Fibroblast of lung (primary cell): ENCODE results near the gene PKP1. TPM values are rescaled to one million over a fixed set of nuclear protein-coding genes. Genes with fewer than 3 reads are reported as not detected.

Experiments used
- DNase-seq, 2 donors: peaks; one replicate each; pipeline versions ENCODE4 v3.0.0 to v3.0.0-alpha.2; 2010; ENCODE audit warnings: low read depth in 2 of 2
- H2AFZ ChIP-seq: 2 replicates; pipeline ENCODE4 v1.5.1; 2012; ENCODE audit warnings: low read length, control low read depth, inconsistent platforms
- H3K27ac ChIP-seq: 2 replicates; pipeline ENCODE4 v1.5.1; 2011; ENCODE audit warnings: low read length, control low read depth; ENCODE audit not compliant: insufficient read depth
- H3K27me3 ChIP-seq: 2 replicates; pipeline ENCODE4 v1.5.1; 2011; ENCODE audit warnings: mild to moderate bottlenecking, low read length; ENCODE audit not compliant: control insufficient read depth, insufficient read depth
- H3K36me3 ChIP-seq: 2 replicates; pipeline ENCODE4 v1.5.1; 2011; ENCODE audit warnings: low read length; ENCODE audit not compliant: control insufficient read depth, insufficient read depth
- H3K4me1 ChIP-seq: 2 replicates; pipeline ENCODE4 v1.5.1; 2011; ENCODE audit warnings: low read length; ENCODE audit not compliant: control insufficient read depth, insufficient read depth; ENCODE audit errors: extremely low read depth
- H3K4me2 ChIP-seq: 2 replicates; pipeline ENCODE4 v1.5.1; 2011; ENCODE audit warnings: low read length, control low read depth; ENCODE audit not compliant: insufficient read depth; ENCODE audit errors: extremely low read depth
- H3K4me3 ChIP-seq, 4 experiments: fragments of 200-600 bp in 1 of 4; sonication (generic) in 1 of 4; replicated peaks in 1 of 4; 2 replicates each; pipeline ENCODE4 v1.5.1; 2011 to 2016; ENCODE audit warnings: low read length in 4 of 4, low read depth in 3 of 4, mild to moderate bottlenecking in 3 of 4, control low read depth in 2 of 4, inconsistent platforms in 1 of 4, mixed read lengths in 1 of 4; ENCODE audit not compliant: insufficient read depth in 1 of 4; ENCODE audit errors: control extremely low read depth in 1 of 4
- H3K79me2 ChIP-seq: 2 replicates; pipeline ENCODE4 v1.5.1; 2012; ENCODE audit warnings: mild to moderate bottlenecking, low read length, inconsistent platforms; ENCODE audit not compliant: control insufficient read depth, insufficient read depth
- H3K9ac ChIP-seq: 2 replicates; pipeline ENCODE4 v1.5.1; 2011; ENCODE audit warnings: mild to moderate bottlenecking, low read length, control low read depth; ENCODE audit not compliant: insufficient read depth
- H3K9me3 ChIP-seq: 2 replicates; pipeline ENCODE4 v1.5.1; 2012; ENCODE audit warnings: low read depth, low read length; ENCODE audit not compliant: control insufficient read depth, insufficient read depth
- H4K20me1 ChIP-seq: 2 replicates; pipeline ENCODE4 v1.5.1; 2011; ENCODE audit warnings: low read length; ENCODE audit not compliant: control insufficient read depth, insufficient read depth; ENCODE audit errors: extremely low read depth
- EZH2 ChIP-seq: IDR thresholded peaks from 2 replicates; pipeline ENCODE4 v1.5.1; 2012; ENCODE audit warnings: low read length, control low read depth, mild to moderate bottlenecking; ENCODE audit errors: missing control alignments
- polyA plus RNA-seq, 2 donors: library from polyadenylated mRNA; depleted of rRNA in 1 of 2; stranded (reverse) in 1 of 2; unstranded in 1 of 2; fragments of >200 nt; gene quantifications; 2 replicates each; pipeline ENCODE4 v1.2.1, GENCODE V29; 2011 to 2012; ENCODE audit warnings: missing spikeins in 1 of 2
- total RNA-seq: library from RNA; depleted of rRNA; stranded (reverse); fragments of >200 nt; gene quantifications from 2 replicates; pipeline ENCODE4 v1.2.1, GENCODE V29; 2014
- TF ChIP-seq, protein P1 (sequence below), 2 donors: IDR thresholded peaks in 1 of 2; conservative IDR thresholded peaks in 1 of 2; 1 replicate in 1 of 2; 2 replicates in 1 of 2; pipeline ENCODE4 v1.5.1; 2011 to 2012; ENCODE audit warnings: low read length in 2 of 2, control low read depth in 1 of 2, inconsistent platforms in 1 of 2, low read depth in 1 of 2, mild to moderate bottlenecking in 1 of 2

The PKP1 gene
- total and polyA plus RNA-seq, 2 donors (not counting 1 experiment from before 2014, with no cell fraction given) = under 0.01 to 0.08 TPM

GRCh38 chr1:201300641-201301040 lies 17.3 kb downstream of the PKP1 start:
- no peak overlapping the region for H3K4me3 ChIP-seq
- peaks cover 15% of the 10 kb centered on the region for H3K27me3 ChIP-seq

DNA sequence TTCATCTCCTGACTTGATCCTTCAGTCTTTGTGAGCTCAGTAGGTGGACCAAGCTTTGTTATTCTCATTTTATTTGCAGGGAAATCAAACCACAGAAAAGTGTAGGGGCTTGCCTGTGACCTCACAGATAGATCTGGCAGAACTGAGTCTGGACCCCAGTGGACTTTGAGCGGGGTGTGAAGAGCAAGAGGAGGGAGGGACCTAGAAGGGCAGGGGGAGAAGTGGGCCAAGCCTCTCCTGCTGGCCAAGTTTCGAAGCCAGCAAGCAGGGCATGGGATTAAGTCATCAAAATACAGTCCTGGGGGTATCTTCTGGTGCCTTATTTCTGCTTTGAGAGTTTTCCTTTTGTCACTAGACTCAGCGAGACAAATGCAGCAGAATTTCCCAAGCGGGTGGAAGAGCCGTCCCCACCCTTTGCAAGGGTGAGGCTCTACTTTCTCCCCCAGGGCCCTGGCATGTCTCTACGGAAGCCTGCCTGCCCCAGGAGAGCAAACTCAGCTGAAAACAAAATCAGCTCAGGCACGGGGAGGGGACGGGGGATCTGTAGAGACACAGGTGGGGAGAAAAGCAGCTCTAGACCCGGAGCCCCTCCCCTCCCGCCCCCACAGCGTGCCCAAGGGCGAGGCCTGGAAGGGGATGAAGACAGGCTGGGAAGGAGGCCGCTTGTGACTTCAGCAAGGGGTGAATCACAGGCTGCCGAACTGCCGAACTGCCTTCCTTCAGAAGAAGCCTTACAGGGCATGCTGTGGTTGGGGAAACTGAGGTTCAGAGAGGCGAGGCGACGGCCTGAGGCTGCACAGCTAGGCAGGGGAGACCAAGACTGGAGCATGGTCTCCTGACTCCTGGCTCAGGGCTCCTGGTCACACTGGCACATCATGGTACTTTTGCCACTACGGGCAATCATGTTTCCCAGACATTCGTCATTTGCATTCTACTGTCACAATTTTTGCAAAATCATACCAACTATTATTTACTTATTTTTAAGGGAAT lies 19.2 kb downstream of the PKP1 start:
- no peak overlapping the region for H2AFZ ChIP-seq
- DNase-seq = peak in 1 of 2 donors; percentile 40
- no peak overlapping the region for H3K27ac ChIP-seq
- H3K79me2 ChIP-seq = no peaks in the 10 kb centered on the region
- H3K9me3 ChIP-seq = no peaks in the 10 kb centered on the region
- H3K4me1 ChIP-seq = no peaks in the 10 kb centered on the region
- H3K9ac ChIP-seq = no peak overlapping the region
- peaks cover 18% of the 10 kb centered on the region for H3K27me3 ChIP-seq
- no peak for TF ChIP-seq EZH2
- no peaks in the 10 kb centered on the region for H3K36me3 ChIP-seq
- peaks cover 2% of the 10 kb centered on the region for H4K20me1 ChIP-seq
- H3K4me2 ChIP-seq = no peak overlapping the region
- no peak overlapping the region for H3K4me3 ChIP-seq

More at GRCh38 chr1:201300641-201301040, 17.3 kb downstream of the PKP1 start:
- Histone ChIP-seq H3K4me1 (peaks cover 3% of the 10 kb centered on the region), H3K79me2 (no peaks in the 10 kb centered on the region), H3K27ac (no peak overlapping the region), H3K9me3 (no peaks in the 10 kb centered on the region), H3K9ac (no peak overlapping the region), H2AFZ (no peak overlapping the region), H4K20me1 (peaks cover 2% of the 10 kb centered on the region), H3K36me3 (no peaks in the 10 kb centered on the region), H3K4me2 (no peak overlapping the region)
- no peak for DNase-seq
- no peak for TF ChIP-seq EZH2
- TF ChIP-seq, protein P1, sequence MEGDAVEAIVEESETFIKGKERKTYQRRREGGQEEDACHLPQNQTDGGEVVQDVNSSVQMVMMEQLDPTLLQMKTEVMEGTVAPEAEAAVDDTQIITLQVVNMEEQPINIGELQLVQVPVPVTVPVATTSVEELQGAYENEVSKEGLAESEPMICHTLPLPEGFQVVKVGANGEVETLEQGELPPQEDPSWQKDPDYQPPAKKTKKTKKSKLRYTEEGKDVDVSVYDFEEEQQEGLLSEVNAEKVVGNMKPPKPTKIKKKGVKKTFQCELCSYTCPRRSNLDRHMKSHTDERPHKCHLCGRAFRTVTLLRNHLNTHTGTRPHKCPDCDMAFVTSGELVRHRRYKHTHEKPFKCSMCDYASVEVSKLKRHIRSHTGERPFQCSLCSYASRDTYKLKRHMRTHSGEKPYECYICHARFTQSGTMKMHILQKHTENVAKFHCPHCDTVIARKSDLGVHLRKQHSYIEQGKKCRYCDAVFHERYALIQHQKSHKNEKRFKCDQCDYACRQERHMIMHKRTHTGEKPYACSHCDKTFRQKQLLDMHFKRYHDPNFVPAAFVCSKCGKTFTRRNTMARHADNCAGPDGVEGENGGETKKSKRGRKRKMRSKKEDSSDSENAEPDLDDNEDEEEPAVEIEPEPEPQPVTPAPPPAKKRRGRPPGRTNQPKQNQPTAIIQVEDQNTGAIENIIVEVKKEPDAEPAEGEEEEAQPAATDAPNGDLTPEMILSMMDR (conservative IDR thresholded peaks at IDR 0.05 in 1 of 2, IDR thresholded peaks at IDR 0.05 in 1 of 2; ENCODE audit: low read depth in 1 of 2, low read length in 2 of 2) = no peak

GRCh38 chr1:201304126-201304525 lies 20.8 kb downstream of the PKP1 start:
- DNase-seq = no peak
- no peaks in the 10 kb centered on the region for H3K79me2 ChIP-seq
- H3K9ac ChIP-seq = no peak overlapping the region
- TF ChIP-seq, protein P1 (conservative IDR thresholded peaks at IDR 0.05 in 1 of 2, IDR thresholded peaks at IDR 0.05 in 1 of 2; ENCODE audit: low read depth in 1 of 2, low read length in 2 of 2) = no peak
- no peak for TF ChIP-seq EZH2
- no peak overlapping the region for H3K4me2 ChIP-seq
- peaks cover 19% of the 10 kb centered on the region for H3K27me3 ChIP-seq
- H4K20me1 ChIP-seq = peaks cover under 1% of the 10 kb centered on the region
- H3K9me3 ChIP-seq = no peaks in the 10 kb centered on the region
- H2AFZ ChIP-seq = no peak overlapping the region
- no peaks in the 10 kb centered on the region for H3K4me1 ChIP-seq
- H3K27ac ChIP-seq = no peak overlapping the region
- no peak overlapping the region for H3K4me3 ChIP-seq
- H3K36me3 ChIP-seq = no peaks in the 10 kb centered on the region
